ENCODE results near the gene ASNSD1. TPM values are rescaled to one million over a fixed set of nuclear protein-coding genes. Genes with fewer than 3 reads are reported as not detected.

The ASNSD1 gene
- total and polyA plus RNA-seq, 2 of the 13 experiments (the other 11 are each of a cell fraction or from before 2014, with no cell fraction given), result 35.1 to 96.6 TPM

DNA sequence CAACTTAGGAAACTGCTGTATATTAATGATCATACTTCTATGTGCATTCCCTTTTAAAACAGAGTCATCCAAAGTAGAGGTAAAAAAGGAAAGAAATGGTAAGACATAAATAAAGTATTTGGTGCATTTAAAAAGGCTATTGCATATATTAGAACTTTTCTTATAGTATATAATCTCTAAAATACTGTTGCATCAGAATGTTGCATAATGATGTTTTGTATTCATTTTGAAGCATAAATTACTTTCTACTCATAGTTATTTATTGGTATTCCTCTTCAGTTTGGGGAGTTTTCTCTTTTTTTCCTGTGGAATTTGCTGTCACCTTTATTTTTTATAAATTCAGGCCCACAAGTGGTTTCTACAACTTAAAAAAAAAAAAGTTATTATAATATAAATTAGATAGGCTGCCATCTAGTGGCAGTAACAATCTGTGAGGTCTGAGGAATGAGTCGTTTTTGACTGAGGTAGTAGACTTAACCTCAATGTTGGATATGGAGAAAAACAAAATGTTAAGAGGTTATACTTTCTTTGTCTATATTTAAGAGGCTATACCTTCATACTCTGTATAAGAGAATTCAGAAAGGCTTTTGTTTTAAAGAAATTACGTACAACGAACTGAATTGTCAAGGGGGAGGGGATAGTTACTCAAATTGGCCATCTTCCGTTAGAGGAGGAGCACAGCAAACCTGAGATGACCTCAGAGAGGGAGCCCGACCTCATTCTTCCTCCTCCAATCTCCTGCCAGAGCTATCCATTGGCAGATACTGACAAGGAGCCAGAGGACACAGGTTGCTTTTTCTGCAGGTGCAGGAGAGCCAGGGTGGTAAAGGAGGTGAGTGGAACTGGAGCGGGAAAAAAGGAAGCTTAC is 37.0 kb downstream of the ASNSD1 start (continued):
- TF ChIP-seq, protein P1, sequence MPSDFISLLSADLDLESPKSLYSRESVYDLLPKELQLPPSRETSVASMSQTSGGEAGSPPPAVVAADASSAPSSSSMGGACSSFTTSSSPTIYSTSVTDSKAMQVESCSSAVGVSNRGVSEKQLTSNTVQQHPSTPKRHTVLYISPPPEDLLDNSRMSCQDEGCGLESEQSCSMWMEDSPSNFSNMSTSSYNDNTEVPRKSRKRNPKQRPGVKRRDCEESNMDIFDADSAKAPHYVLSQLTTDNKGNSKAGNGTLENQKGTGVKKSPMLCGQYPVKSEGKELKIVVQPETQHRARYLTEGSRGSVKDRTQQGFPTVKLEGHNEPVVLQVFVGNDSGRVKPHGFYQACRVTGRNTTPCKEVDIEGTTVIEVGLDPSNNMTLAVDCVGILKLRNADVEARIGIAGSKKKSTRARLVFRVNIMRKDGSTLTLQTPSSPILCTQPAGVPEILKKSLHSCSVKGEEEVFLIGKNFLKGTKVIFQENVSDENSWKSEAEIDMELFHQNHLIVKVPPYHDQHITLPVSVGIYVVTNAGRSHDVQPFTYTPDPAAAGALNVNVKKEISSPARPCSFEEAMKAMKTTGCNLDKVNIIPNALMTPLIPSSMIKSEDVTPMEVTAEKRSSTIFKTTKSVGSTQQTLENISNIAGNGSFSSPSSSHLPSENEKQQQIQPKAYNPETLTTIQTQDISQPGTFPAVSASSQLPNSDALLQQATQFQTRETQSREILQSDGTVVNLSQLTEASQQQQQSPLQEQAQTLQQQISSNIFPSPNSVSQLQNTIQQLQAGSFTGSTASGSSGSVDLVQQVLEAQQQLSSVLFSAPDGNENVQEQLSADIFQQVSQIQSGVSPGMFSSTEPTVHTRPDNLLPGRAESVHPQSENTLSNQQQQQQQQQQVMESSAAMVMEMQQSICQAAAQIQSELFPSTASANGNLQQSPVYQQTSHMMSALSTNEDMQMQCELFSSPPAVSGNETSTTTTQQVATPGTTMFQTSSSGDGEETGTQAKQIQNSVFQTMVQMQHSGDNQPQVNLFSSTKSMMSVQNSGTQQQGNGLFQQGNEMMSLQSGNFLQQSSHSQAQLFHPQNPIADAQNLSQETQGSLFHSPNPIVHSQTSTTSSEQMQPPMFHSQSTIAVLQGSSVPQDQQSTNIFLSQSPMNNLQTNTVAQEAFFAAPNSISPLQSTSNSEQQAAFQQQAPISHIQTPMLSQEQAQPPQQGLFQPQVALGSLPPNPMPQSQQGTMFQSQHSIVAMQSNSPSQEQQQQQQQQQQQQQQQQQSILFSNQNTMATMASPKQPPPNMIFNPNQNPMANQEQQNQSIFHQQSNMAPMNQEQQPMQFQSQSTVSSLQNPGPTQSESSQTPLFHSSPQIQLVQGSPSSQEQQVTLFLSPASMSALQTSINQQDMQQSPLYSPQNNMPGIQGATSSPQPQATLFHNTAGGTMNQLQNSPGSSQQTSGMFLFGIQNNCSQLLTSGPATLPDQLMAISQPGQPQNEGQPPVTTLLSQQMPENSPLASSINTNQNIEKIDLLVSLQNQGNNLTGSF (CRISPR knock-in tag; IDR thresholded peaks at IDR 0.05), result no peak
- TF ChIP-seq, protein P2, sequence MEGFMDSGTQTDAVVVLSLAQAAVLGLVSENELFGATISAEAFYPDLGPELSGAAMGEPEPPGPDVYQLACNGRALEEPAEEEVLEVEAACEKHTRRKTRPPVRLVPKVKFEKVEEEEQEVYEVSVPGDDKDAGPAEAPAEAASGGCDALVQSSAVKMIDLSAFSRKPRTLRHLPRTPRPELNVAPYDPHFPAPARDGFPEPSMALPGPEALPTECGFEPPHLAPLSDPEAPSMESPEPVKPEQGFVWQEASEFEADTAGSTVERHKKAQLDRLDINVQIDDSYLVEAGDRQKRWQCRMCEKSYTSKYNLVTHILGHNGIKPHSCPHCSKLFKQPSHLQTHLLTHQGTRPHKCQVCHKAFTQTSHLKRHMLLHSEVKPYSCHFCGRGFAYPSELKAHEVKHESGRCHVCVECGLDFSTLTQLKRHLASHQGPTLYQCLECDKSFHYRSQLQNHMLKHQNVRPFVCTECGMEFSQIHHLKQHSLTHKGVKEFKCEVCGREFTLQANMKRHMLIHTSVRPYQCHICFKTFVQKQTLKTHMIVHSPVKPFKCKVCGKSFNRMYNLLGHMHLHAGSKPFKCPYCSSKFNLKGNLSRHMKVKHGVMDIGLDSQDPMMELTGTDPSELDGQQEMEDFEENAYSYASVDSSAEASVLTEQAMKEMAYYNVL (CRISPR knock-in tag; IDR thresholded peaks at IDR 0.05; ENCODE audit: borderline replicate concordance), result no peak
- TF ChIP-seq, protein P3, sequence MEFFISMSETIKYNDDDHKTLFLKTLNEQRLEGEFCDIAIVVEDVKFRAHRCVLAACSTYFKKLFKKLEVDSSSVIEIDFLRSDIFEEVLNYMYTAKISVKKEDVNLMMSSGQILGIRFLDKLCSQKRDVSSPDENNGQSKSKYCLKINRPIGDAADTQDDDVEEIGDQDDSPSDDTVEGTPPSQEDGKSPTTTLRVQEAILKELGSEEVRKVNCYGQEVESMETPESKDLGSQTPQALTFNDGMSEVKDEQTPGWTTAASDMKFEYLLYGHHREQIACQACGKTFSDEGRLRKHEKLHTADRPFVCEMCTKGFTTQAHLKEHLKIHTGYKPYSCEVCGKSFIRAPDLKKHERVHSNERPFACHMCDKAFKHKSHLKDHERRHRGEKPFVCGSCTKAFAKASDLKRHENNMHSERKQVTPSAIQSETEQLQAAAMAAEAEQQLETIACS (CRISPR knock-in tag; IDR thresholded peaks at IDR 0.05), result no peak
- TF ChIP-seq, protein P4, sequence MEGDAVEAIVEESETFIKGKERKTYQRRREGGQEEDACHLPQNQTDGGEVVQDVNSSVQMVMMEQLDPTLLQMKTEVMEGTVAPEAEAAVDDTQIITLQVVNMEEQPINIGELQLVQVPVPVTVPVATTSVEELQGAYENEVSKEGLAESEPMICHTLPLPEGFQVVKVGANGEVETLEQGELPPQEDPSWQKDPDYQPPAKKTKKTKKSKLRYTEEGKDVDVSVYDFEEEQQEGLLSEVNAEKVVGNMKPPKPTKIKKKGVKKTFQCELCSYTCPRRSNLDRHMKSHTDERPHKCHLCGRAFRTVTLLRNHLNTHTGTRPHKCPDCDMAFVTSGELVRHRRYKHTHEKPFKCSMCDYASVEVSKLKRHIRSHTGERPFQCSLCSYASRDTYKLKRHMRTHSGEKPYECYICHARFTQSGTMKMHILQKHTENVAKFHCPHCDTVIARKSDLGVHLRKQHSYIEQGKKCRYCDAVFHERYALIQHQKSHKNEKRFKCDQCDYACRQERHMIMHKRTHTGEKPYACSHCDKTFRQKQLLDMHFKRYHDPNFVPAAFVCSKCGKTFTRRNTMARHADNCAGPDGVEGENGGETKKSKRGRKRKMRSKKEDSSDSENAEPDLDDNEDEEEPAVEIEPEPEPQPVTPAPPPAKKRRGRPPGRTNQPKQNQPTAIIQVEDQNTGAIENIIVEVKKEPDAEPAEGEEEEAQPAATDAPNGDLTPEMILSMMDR (CRISPR knock-in tag; IDR thresholded peaks at IDR 0.05), result peak; percentile 41; the same call in 1 of the 2 replicates

Measured in HepG2 (cell line).